Body of pancreas (tissue), 4 donors: ENCODE data around the gene D2HGDH.

Source experiments
- POLR2A ChIP-seq, 3 donors: fragments of 450-650 bp; IDR thresholded peaks; one replicate each; pipeline ENCODE4 v1.6.1; 2016; ENCODE audit warnings: antibody characterized with exemption in 3 of 3, mild to moderate bottlenecking in 2 of 3
- TF ChIP-seq, protein P1 (sequence below), 7 experiments: fragments of 450-650 bp in 4 of 7; fragments of 200-600 bp in 3 of 7; sonication (generic) in 3 of 7; IDR thresholded peaks; one replicate each; pipeline ENCODE4 v1.5.1; 2016 to 2019; ENCODE audit warnings: antibody characterized with exemption in 7 of 7

DNA sequence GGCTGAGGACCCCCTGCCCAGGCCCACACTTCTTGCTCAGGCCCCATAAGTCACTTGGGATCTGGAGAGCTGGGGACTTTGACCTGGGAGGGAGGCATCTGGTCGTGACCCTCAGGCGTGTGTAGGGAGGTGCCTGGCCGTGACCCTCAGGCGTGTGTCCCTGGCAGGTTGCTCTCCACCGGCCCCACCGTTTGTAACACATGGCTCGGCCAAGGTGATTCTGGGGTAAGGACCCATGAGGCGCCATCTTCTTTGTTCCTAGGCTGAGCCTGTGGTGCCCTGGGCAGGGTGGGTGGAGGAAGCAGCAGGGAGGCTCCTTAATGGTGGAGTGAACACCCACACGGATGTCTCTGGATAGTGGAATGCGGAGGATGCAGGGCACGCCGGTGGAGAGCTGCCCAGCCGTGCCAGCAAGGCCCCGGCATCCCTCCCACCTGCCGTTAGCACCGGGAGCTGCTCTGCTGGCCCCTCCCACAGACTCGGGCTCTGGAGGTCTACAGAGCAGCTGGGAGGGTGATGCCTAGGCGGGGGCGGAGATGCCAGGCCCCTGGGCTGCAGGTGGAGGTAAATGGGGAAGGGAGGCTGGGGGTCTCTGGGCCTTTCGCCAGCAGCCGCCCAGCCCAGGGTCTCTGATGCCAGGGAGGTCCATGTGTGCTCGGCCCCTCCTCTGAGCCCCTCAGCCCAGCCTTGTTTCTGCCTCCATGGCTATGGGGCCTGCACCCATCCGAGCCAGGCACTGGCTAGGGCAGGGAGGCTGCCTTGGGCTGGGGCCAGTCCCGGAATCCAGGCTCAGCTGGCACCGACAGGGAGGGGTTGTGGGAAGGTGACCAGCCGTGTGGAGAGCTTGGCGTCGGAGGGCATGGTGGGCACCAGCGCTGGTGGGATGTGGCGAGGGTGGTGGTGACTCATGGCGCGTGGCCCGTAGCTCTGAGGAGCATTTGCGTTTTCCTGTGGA, 41.1 kb downstream of the D2HGDH start:
- TF ChIP-seq, protein P1, sequence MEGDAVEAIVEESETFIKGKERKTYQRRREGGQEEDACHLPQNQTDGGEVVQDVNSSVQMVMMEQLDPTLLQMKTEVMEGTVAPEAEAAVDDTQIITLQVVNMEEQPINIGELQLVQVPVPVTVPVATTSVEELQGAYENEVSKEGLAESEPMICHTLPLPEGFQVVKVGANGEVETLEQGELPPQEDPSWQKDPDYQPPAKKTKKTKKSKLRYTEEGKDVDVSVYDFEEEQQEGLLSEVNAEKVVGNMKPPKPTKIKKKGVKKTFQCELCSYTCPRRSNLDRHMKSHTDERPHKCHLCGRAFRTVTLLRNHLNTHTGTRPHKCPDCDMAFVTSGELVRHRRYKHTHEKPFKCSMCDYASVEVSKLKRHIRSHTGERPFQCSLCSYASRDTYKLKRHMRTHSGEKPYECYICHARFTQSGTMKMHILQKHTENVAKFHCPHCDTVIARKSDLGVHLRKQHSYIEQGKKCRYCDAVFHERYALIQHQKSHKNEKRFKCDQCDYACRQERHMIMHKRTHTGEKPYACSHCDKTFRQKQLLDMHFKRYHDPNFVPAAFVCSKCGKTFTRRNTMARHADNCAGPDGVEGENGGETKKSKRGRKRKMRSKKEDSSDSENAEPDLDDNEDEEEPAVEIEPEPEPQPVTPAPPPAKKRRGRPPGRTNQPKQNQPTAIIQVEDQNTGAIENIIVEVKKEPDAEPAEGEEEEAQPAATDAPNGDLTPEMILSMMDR (IDR thresholded peaks at IDR 0.05) = no peak
- TF ChIP-seq POLR2A (IDR thresholded peaks at IDR 0.05) = no peak
